K562 (cell line): ENCODE results near the gene SPTY2D1. TPM values are rescaled to one million over a fixed set of nuclear protein-coding genes. Genes with fewer than 3 reads are reported as not detected.

ENCODE experiments used
- BDP1 ChIP-seq: IDR thresholded peaks from 3 replicates; pipeline ENCODE4 v1.6.1; 2011; ENCODE audit not compliant: insufficient read length, insufficient read depth
- BMI1 ChIP-seq: fragments of 150-350 bp; IDR thresholded peaks from 2 replicates; pipeline ENCODE4 v1.6.1; 2014; ENCODE audit warnings: low read length
- E2F8 ChIP-seq: fragments of 450-650 bp; IDR thresholded peaks from 2 replicates; pipeline ENCODE4 v1.7.1; 2018; ENCODE audit warnings: mild to moderate bottlenecking, low read depth; ENCODE audit not compliant: partially characterized antibody
- ELF1 ChIP-seq: fragments of 200-800 bp; sonication (Bioruptor generic); IDR thresholded peaks from 2 replicates; pipeline ENCODE4 v1.6.1; 2016; ENCODE audit warnings: missing genetic modification characterization, missing compliant biosample characterization
- MAX ChIP-seq: sonication (generic); formaldehyde crosslinking; IDR thresholded peaks from 2 replicates; pipeline ENCODE4 v1.9.0; 2022; ENCODE audit warnings: mild to moderate bottlenecking, missing genetic modification reagents
- MECOM ChIP-seq: fragments of 250-450 bp; sonication (Bioruptor Pico); IDR thresholded peaks from 2 replicates; pipeline ENCODE4 v1.8.0; 2022; ENCODE audit warnings: inconsistent platforms
- MYBL2 ChIP-seq, 2 experiments: fragments of 450-650 bp in 1 of 2; sonication (generic) in 1 of 2; formaldehyde crosslinking in 1 of 2; IDR thresholded peaks; 2 replicates each; pipeline versions ENCODE4 v1.6.1 to v1.8.1; 2017 to 2022; ENCODE audit warnings: borderline replicate concordance in 1 of 2, inconsistent platforms in 1 of 2, low read depth in 1 of 2, mild to moderate bottlenecking in 1 of 2, missing genetic modification reagents in 1 of 2, moderate library complexity in 1 of 2
- MYC ChIP-seq, 2 experiments: fragments of 250-450 bp in 1 of 2; sonication (Bioruptor Pico) in 1 of 2; IDR thresholded peaks; 2 replicates each; pipeline versions ENCODE4 v1.5.1 to v1.6.1; 2012 to 2021; ENCODE audit warnings: low read depth in 2 of 2, borderline replicate concordance in 1 of 2, improper control_type of control experiment in 1 of 2, low read length in 1 of 2, mild to moderate bottlenecking in 1 of 2, moderate library complexity in 1 of 2
- NR4A1 ChIP-seq, 2 experiments: fragments of 250-450 bp in 1 of 2; fragments of 450-650 bp in 1 of 2; sonication (Bioruptor Pico) in 1 of 2; IDR thresholded peaks; 2 replicates each; pipeline versions ENCODE4 v1.4.0 to v1.6.1; 2016 to 2020; ENCODE audit warnings: mild to moderate bottlenecking in 2 of 2, missing compliant biosample characterization in 1 of 2, missing genetic modification characterization in 1 of 2, moderate library complexity in 1 of 2
- SIX5 ChIP-seq, 2 experiments: IDR thresholded peaks; 2 replicates each; pipeline ENCODE4 v1.6.1; 2011; ENCODE audit warnings: low read length in 2 of 2, borderline replicate concordance in 1 of 2, low read depth in 1 of 2, mild to moderate bottlenecking in 1 of 2, moderate library complexity in 1 of 2; ENCODE audit not compliant: insufficient read depth in 1 of 2
- SMAD1 ChIP-seq: fragments of 150-350 bp; IDR thresholded peaks from 2 replicates; pipeline ENCODE4 v1.6.1; 2014; ENCODE audit warnings: low read length, low read depth; ENCODE audit not compliant: partially characterized antibody
- SRSF9 ChIP-seq: fragments of 200-400 bp; formaldehyde crosslinking; IDR thresholded peaks from 2 replicates; pipeline ENCODE4 v1.6.1; 2017; ENCODE audit warnings: low read depth, low read length, borderline replicate concordance
- THRB ChIP-seq: fragments of 450-650 bp; formaldehyde crosslinking; conservative IDR thresholded peaks from 2 replicates; pipeline ENCODE4 v1.4.0; 2022; ENCODE audit warnings: mild to moderate bottlenecking, missing genetic modification characterization
- ZBTB2 ChIP-seq: fragments of 450-650 bp; IDR thresholded peaks from 2 replicates; pipeline ENCODE4 v1.6.1; 2016; ENCODE audit warnings: antibody characterized with exemption
- ZNF41 ChIP-seq: fragments of 250-450 bp; sonication (Bioruptor Pico); conservative IDR thresholded peaks from 2 replicates; pipeline ENCODE4 v1.4.0; 2020; ENCODE audit warnings: mild to moderate bottlenecking
- ZNF707 ChIP-seq: fragments of 250-450 bp; sonication (Bioruptor Pico); conservative IDR thresholded peaks from 2 replicates; pipeline ENCODE4 v1.8.0; 2022; ENCODE audit warnings: inconsistent platforms, mild to moderate bottlenecking, moderate library complexity
- polyA plus RNA-seq, 8 experiments: library from polyadenylated mRNA; depleted of rRNA in 4 of 8; stranded (reverse) in 5 of 8; unstranded in 3 of 8; fragments of >200 nt; fragmentation: Nextera tagmentation in 2 of 8; fragmentation: Illumina TruSeq in 1 of 8; extraction: Ambion mirVana in 2 of 8; extraction: Trizol in 1 of 8; gene quantifications; 2 replicates each; pipeline versions ENCODE4 v1.2.1 to v1.2.3, GENCODE V29; 2011 to 2014; ENCODE audit warnings: inconsistent platforms in 1 of 8, missing spikeins in 1 of 8
- total RNA-seq, 7 experiments: library from RNA; depleted of rRNA in 6 of 7; stranded (reverse); fragments of >200 nt in 6 of 7; fragmentation: Illumina TruSeq in 2 of 7; extraction: Trizol in 2 of 7; gene quantifications; 2 replicates each; pipeline versions ENCODE4 v1.2.1 to v1.2.3, GENCODE V29; 2011 to 2021; ENCODE audit warnings: low replicate concordance in 1 of 7
- TF ChIP-seq, protein P1 (sequence below): fragments of 200-800 bp; sonication (Bioruptor generic); IDR thresholded peaks from 2 replicates; pipeline ENCODE4 v1.6.1; 2017; ENCODE audit warnings: missing genetic modification characterization, missing compliant biosample characterization

The SPTY2D1 gene
- total and polyA plus RNA-seq, 9 of the 15 experiments (the other 6 are each of a cell fraction or from before 2014, with no cell fraction given) = 3.2 to 32.1 (median 12.9) TPM

DNA sequence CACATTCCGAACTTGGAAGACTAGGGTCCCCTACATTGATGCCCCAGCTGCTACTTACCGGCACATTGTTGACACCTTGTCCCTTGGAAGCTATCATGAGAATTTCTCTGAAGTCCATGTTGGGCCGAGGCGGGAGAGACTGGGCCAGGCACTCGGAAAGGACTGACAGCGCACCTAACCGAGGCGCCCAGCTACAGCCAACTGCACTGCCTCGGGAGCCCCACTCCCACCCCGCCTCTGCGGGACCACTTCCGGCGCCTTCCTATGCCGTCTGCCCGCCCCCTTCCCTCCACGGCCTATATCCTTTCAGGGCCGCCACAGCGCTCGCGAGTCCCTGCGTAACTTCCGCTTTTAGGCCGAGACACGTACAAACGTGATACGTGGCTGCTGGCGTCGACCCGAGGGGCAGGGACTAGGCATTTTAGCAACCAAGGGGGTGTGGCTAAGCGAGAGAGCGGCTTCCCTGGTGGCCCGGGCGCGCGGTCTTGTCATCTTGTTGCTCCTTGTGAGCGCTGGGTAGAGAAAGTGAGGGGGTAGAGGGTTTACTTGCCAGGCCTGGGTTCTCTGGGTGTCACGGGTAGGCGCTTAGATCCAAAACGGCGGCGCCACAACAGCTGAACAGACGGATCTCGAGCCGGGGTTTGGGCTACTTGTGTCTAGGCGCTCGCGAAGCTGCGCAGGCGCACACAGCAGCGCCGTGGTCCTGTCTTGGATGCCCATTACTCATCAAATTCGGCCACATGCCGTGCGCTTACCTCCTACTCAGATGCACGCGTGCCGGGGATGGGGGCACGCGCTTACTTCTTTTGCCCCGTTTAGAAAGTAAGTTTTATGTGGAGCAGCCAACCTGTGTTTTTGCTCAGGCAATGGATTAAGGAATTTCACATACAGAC is at the start of gene SPTY2D1 (continued):
- TF ChIP-seq MAX = peak; percentile 97
- TF ChIP-seq, protein P1, sequence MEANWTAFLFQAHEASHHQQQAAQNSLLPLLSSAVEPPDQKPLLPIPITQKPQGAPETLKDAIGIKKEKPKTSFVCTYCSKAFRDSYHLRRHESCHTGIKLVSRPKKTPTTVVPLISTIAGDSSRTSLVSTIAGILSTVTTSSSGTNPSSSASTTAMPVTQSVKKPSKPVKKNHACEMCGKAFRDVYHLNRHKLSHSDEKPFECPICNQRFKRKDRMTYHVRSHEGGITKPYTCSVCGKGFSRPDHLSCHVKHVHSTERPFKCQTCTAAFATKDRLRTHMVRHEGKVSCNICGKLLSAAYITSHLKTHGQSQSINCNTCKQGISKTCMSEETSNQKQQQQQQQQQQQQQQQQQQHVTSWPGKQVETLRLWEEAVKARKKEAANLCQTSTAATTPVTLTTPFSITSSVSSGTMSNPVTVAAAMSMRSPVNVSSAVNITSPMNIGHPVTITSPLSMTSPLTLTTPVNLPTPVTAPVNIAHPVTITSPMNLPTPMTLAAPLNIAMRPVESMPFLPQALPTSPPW = peak; percentile 90
- peak; percentile 89 for TF ChIP-seq ZBTB2
- no peak for TF ChIP-seq THRB (CRISPR knock-in tag)
- TF ChIP-seq E2F8 = peak; percentile 90
- no peak for TF ChIP-seq SRSF9
- TF ChIP-seq SMAD1 = peak; percentile 66
- TF ChIP-seq SIX5 (IDR thresholded peaks at IDR 0.05; ENCODE audit: borderline replicate concordance in 1 of 2, insufficient read depth in 1 of 2, low read depth in 1 of 2, low read length in 2 of 2) = no peak
- TF ChIP-seq BMI1 = no peak
- peak; percentile 95 for TF ChIP-seq MYC (IDR thresholded peaks at IDR 0.05; ENCODE audit: low read depth, low read length)
- TF ChIP-seq MYC (CRISPR knock-in tag; IDR thresholded peaks at IDR 0.05; ENCODE audit: borderline replicate concordance, low read depth) = peak; percentile 35; the same call in 1 of the 2 replicates
- TF ChIP-seq BDP1 = no peak
- 0 out of 2 replicates have a peak, but pooled peaks have one; percentile 26 for TF ChIP-seq MECOM (CRISPR knock-in tag)
- TF ChIP-seq ZNF707 (CRISPR knock-in tag) = no peak
- no peak for TF ChIP-seq MYBL2 (IDR thresholded peaks at IDR 0.05; ENCODE audit: low read depth)
- no peak for TF ChIP-seq MYBL2 (CRISPR knock-in tag; IDR thresholded peaks at IDR 0.05; ENCODE audit: borderline replicate concordance)
- TF ChIP-seq ELF1 (tag) = peak; percentile 92
- no peak for TF ChIP-seq NR4A1 (CRISPR knock-in tag; IDR thresholded peaks at IDR 0.05)
- TF ChIP-seq NR4A1 (tag; IDR thresholded peaks at IDR 0.05) = 0 out of 2 replicates have a peak, but pooled peaks have one; percentile 49
- TF ChIP-seq ZNF41 (CRISPR knock-in tag) = 0 out of 2 replicates have a peak, but pooled peaks have one; percentile 49
